Tibial nerve (tissue), 3 donors: ENCODE measurements around the gene MRPL51.

Experiments used
- CTCF ChIP-seq, 5 experiments: fragments of 200-600 bp in 3 of 5; fragments of 450-650 bp in 2 of 5; sonication (generic) in 3 of 5; IDR thresholded peaks; one replicate each; pipeline ENCODE4 v1.5.1; 2016 to 2019; ENCODE audit warnings: antibody characterized with exemption in 5 of 5, mild to moderate bottlenecking in 3 of 5, moderate library complexity in 2 of 5
- POLR2A ChIP-seq, 2 donors: fragments of 450-650 bp; IDR thresholded peaks; one replicate each; pipeline ENCODE4 v1.6.1; 2017; ENCODE audit warnings: antibody characterized with exemption in 2 of 2, mild to moderate bottlenecking in 2 of 2, moderate library complexity in 2 of 2

GRCh38 chr12:6488240-6488639 is 4.8 kb downstream of the MRPL51 start:
- TF ChIP-seq CTCF (IDR thresholded peaks at IDR 0.05), result no peak
- TF ChIP-seq POLR2A (IDR thresholded peaks at IDR 0.05), result no peak
